GM19193 (cell line): ENCODE measurements around the gene C11orf91.

Source experiments
- POLR2A ChIP-seq: IDR thresholded peaks from 4 replicates; pipeline ENCODE4 v1.6.1; 2011; ENCODE audit not compliant: insufficient read depth, insufficient read length; ENCODE audit errors: extremely low read depth

C11orf91 gene, protein sequence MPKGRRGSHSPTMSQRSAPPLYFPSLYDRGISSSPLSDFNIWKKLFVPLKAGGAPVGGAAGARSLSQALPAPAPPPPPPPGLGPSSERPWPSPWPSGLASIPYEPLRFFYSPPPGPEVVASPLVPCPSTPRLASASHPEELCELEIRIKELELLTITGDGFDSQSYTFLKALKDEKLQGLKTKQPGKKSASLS

DNA sequence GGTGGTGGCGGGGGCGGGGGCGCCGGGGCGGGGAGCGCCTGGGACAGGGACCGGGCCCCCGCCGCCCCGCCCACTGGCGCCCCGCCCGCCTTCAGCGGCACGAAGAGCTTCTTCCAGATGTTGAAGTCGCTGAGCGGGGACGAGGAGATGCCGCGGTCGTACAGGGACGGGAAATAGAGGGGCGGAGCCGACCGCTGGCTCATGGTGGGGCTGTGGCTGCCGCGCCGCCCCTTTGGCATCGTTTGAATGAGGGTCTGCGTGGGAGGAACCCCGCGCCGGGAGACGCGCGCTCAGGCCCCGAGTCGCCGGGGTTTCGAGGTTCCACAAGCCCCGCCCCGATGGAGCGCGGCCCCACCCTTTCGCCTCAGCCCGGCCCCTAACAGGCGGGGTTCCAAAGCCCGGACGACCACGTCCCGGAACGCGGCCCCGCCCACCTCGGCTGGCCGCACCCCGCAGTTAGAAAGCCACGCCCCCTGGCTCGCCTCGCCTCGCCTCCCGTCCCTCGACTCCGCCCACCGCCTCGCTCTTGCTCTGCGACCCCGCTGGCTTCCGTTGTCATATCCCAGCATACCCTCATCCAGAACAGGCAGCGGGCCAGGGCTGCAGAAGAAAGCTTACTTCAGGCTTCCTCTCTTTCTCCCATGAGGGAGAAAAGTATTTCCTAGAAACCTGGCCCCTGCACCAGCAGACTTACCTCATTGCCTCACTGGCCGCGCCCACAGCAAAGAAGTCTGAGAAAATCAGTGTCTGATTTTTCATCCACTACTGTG lies at the start of gene C11orf91:
TSS of gene C11orf91 (minus strand) at position 325 of the 770 bp plus-strand sequence. CDS start at position 239, 86 bp downstream.
- TF ChIP-seq POLR2A, result no peak

DNA sequence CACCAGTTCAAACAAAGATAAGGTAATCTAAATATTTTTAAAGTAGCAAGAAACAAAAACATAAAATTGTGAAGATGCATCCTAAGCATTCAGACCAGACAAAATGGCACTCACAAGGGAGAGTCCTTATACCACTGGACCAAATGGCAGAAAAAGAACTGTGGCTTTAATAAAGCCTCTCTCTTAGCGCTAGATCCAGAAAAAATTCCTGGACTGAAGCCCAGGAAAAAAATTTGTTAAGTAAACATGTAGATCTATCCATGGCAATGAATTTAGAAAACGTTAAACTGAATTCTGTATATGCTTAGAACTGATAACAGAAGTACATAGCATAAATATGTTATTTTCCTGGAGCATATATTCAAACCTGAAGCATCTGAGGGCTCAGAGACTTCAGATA lies 47.4 kb upstream of the C11orf91 start:
- TF ChIP-seq POLR2A, result no peak

DNA sequence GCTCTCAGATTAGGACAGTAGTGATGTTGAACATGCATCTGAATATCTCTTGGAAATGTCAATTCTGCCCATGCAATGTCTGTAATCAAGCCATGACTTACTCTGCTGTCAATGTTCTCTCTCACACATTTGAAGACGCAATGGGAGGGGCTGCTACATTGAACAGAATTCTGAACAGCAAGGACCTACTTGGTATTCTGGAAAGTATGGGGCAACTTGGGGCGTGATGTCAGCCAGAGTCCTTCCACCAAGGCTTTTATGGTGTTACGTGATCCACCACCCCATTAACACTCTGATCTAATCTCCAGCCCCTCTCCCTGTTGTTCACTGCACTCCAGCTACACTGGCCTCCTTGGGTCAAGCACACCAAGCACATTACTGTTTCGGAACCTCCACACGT lies 42.7 kb upstream of the C11orf91 start:
- TF ChIP-seq POLR2A, result no peak

DNA sequence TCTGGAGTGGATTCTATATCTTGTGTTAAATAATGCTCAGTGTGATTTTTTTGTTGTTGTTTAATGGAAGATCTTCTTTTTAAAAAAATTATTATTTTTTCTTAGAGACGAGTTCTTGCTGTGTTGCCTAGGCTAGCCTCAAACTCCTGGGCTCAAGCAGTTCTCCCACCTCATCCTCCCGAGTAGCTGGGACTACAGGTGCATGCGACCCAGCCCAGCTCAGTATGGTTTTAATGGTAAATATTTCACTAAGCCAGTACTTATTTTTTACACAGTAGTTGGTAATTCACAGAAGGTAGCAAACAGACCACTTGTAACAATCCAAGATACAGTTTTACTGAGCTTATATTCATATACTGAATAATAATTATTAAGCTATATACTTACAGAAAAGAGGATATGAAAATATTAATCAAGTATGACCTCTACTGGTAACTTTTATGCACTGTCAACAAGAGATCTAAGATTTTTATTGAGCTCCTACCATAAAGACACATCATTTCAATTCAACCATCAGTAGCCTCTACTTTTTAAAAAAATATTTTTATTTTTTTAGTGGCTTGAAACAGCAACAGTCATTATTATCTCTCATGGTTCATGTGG lies 41.7 kb upstream of the C11orf91 start:
- TF ChIP-seq POLR2A, result no peak

DNA sequence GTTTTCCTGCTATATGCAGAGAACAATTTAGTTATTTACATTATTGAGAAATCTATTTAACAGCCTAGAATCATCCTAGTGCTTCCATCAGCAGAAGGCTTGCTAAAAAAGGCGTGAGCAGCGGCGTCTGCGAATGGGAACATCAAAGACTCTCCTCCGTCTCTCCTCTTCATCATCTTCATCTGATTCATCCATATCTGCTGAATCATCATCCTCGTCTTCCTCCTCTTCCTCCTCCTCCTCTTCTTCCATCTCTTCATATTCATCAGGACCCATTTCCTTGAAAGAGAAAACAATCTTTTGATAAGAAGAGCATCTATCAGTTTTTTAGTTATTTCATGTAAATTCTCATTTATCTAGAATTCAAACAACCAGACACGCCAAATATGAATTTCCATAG lies 41.2 kb upstream of the C11orf91 start:
- TF ChIP-seq POLR2A, result no peak

DNA sequence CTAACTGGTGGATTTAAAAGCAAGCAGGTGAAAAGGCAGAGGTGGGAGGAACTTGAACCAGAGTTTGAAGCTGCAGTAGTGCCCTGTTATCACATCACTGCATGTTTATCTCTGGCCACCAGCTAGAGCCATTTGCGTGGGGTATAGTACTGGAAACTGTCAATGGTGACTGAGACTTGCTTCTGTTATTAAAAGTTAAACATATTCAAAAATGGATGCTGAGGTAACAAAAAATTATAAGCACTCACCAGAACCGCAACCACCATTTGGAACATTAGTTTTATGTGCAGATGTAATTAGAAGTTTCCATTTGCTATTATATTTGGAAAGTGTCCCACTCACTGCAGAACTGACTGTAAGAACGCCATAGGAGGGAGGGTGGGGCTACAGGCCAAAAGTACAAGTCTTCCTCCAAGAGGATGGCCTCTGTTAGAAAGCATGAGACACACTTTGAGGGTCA lies 36.8 kb upstream of the C11orf91 start:
- no peak for TF ChIP-seq POLR2A

DNA sequence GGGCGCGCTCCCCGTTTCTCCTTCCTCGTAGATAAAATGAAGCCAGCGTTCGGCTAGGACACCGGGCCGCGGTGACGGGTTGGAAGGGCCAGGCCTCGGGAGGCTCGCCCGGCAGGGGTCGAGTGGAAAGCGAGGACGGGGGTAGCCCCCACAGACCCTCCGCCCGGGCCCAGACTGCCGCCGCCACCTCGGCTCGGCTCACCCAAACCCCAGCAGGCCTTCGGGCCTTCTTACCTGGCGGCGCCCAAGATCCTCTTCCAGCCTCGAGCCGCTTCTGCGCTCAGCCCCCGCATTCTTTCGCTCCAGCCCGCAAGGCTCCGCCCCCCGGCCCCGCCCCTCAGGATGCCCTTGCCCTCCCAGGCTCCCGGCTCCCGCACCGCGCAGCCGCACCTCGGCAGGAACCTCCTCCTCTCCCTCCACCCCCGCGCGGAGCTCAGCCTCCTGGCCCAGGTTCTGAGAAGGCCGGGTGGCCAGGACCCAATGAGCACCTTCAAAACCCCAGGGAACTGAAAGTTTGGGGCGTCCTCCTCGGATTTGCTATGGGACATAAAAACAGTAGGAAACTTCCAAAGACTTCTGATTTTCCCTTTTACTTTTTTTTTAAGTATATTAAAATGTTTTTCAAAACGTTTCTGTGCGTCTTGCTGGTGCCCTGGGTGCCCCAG lies 35.7 kb upstream of the C11orf91 start, which contains the start of gene CD59:
TSS of gene CD59 (minus strand) at position 276 of the 665 bp plus-strand sequence. CDS start 13,978 bp downstream, outside the sequence.
- peak; percentile 78 for TF ChIP-seq POLR2A

DNA sequence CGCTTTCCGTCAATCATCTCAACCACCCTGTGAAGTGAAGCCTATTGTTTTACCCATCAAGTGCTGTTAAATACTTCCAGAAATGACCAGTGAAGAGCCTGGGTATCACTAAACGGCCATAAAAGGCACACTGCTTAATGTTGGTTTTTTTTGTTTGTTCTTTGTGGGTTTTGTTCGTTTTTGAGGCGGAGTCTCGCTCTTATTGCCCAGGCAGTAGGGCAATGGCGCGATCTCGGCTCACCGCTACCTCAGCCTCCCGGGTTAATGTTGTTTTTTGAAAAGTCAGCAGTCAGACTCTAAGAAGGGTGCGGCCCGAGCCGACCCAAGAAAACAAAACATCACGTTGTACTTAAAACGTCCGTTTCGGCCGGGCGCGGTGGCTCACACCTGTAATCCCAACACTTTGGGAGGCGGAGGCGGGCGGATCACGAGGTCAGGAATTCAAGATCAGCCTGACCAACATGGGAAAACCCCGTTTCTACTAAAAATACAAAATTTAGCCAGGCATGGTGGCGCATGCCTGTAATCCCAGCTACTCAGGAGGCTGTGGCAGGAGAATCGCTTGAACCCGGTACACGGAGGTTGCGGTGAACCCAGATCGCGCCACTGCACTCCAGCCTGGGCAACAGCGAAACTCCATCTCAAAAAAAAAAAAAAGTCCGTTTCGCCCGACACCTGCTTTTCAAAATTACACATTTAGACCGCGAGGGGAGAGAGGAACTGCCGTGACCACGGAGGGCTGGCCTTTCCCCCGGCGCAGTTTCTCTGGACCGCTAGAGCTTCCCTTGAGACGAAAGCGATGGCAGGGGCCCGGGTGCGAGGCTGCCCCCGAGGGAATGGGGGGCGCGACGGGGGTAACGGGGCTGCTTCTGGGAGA lies 34.9 kb upstream of the C11orf91 start:
- TF ChIP-seq POLR2A, result no peak

DNA sequence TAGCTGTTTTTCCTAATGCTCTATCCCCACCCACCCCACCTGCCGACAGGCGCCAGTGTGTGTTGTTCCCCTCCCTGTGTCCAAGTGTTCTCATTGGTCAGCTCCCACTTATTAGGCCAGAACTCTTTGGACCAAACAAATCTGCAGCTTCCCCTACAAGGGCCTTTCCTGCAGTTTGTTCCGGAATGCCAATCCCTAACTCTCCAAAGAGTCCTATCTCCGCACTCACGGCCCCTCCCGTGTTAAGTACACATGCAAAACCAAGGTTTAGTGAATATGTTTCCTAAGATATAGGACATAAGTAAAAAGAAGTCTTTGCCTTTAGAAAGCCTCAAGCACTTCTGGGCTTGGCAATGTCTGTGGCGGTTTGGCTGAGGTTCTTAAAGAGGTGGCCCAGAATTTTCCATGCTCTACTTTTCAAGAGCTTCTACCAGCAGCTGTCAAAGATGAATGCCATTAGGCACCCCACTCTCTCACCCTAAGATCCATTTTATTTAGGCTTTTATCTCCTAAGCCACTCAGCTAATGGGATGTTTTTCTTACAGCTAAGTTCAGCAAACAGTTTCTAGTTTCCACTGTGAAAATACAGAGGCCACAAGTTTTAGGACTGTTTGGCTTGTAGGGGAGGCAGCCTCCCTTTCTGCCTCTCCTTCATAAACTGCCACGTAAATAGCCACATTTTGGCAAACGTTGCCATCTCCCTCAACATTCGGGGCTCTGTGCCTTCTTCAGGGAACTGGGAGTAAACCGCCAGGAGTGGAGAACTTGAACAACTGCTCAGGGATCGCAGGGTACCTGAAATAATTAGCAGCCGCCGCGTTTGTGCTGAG lies 34.0 kb upstream of the C11orf91 start:
- no peak for TF ChIP-seq POLR2A

DNA sequence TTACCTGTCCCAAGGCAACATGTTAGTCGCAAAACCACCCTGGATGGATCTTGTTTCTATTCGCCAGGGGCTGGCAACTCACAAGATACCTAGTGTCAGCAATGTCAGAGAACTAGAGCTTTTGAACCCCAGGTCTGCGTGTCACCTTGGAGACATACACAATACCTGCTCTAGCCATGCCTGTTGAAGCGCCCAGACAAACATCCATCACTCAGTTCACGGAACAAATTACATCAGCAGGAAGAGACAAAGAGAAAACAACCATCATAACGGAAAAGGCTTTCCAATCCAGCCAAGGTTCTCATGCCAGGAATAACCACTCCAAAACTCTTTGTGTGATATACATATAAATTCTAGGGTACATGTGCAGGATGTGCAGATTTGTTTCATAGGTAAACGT lies 33.4 kb upstream of the C11orf91 start:
- no peak for TF ChIP-seq POLR2A

DNA sequence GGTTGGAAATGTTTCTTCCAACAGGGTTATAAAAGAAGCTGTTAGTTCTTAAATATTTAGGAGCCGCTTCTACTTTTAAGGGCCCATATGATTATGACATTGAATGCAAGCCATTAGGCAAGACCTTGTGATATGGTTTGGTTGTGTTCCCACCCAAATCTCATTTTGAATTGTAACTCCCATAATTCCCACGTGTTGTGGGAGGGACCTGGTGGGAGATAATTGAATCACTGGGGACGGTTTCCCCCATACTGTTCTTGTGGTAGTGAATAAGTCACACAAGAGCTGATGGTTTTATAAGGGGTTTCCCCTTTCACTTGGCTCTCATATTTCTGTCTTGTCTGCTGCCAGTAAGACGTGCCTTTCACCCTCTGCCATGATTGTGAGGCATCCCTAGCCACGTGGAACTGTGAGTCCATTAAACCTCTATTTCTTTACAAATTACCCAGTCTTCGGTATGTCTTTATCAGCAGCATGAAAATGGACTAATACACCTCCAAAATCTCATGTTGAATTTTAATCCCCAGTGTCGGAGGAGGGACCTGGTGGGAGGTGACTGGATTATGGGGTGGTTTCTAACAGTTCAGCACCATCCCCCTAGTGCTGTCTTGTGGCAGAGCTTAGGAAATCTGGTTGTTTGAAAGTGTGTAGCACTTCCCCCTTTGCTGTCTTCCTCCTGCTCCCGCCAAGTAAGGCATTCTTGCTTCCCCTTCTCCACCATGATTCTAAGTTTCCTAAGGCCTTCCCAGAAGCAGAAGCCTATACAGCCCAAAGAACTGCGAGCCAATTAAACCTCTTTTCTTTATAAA lies 31.3 kb upstream of the C11orf91 start:
- no peak for TF ChIP-seq POLR2A

DNA sequence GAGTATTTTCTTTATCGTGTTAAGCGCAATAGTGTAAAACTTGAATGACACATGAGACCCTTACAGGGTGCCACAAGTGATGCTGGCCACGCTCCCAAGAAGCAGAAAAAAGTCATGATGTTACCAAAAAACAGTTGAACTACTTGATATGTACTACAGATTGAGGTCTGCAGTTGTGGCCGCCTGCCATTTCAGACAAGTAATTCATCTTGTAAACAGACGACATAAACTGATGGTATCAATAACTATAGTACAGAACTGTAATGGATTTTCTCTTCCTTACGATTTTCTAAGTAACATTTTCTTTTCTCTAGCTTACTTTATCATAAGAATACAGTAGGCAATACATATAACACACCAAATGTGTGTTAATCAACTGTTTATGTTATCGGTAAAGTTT lies 30.1 kb upstream of the C11orf91 start:
- TF ChIP-seq POLR2A, result no peak

DNA sequence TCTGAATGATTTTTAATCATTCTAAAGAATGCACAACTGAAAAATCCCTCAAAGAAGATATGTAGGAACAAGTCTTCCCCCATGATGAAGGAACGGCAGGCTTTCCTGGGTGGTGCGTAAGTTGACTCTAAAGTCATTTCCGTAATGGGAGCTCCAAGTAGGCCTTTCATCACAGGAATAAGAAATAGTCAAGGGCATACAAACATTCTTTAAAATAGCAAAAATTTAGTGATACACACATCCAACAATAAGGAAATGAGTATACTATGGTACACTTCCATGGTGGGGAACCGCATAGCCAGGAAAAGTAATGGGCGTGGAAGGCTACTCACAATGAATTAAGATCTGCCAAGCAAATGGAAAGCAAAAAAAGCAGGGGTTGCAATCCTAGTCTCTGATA lies 24.9 kb upstream of the C11orf91 start:
- TF ChIP-seq POLR2A, result no peak
